Common myeloid progenitor, CD34-positive (primary cell): ENCODE results near the gene RETREG1.

ENCODE experiments used
- CTCF ChIA-PET: fragments of 350-600 bp; sonication (Branson Sonifier 250); formaldehyde crosslinking; loops from one replicate; lab custom pipeline; 2021; ENCODE audit warnings: antibody characterized with exemption; lab: Charles Lee
- POLR2A ChIA-PET: fragments of 350-600 bp; sonication (Branson Sonifier 250); formaldehyde crosslinking; loops from one replicate; lab custom pipeline; 2021; ENCODE audit warnings: antibody characterized with exemption; lab: Charles Lee
- DNase-seq, 3 donors: peaks; one replicate each; pipeline versions ENCODE4 v3.0.0 to v3.0.0-alpha.2; 2013
- H3K27ac ChIP-seq, 2 experiments: 1 replicate in 1 of 2; 2 replicates in 1 of 2; pipeline ENCODE4 v1.7.0; 2013; ENCODE audit warnings: inconsistent platforms in 2 of 2, low read length in 2 of 2, mild to moderate bottlenecking in 2 of 2, low read depth in 1 of 2, moderate library complexity in 1 of 2; ENCODE audit not compliant: severe bottlenecking in 2 of 2, insufficient read depth in 1 of 2, poor library complexity in 1 of 2
- H3K27me3 ChIP-seq, 5 experiments: replicated peaks in 2 of 5; 1 replicate in 3 of 5; 2 replicates in 2 of 5; pipeline versions ENCODE4 v1.6.1 to v1.7.0; 2013; ENCODE audit warnings: low read length in 4 of 5, mild to moderate bottlenecking in 2 of 5, moderate library complexity in 2 of 5, inconsistent platforms in 1 of 5; ENCODE audit not compliant: insufficient read depth in 5 of 5, control insufficient read depth in 4 of 5
- H3K36me3 ChIP-seq, 4 experiments: 1 replicate in 2 of 4; 2 replicates in 2 of 4; pipeline versions ENCODE4 v1.6.1 to v1.7.0; 2013; ENCODE audit warnings: low read length in 3 of 4, control low read depth in 1 of 4, mild to moderate bottlenecking in 1 of 4; ENCODE audit not compliant: control insufficient read depth in 4 of 4, insufficient read depth in 4 of 4
- H3K4me1 ChIP-seq, 4 experiments: 1 replicate in 3 of 4; 2 replicates in 1 of 4; pipeline versions ENCODE4 v1.6.1 to v1.7.1; 2013; ENCODE audit warnings: low read length in 3 of 4, mild to moderate bottlenecking in 3 of 4, control low read depth in 1 of 4, inconsistent platforms in 1 of 4, moderate library complexity in 1 of 4; ENCODE audit not compliant: control insufficient read depth in 4 of 4, insufficient read depth in 4 of 4; ENCODE audit errors: control extremely low read depth in 1 of 4
- H3K4me3 ChIP-seq, 7 experiments: 1 replicate in 4 of 7; 2 replicates in 3 of 7; pipeline versions ENCODE4 v1.5.1 to v1.7.0; 2013; ENCODE audit warnings: mild to moderate bottlenecking in 7 of 7, low read length in 6 of 7, moderate library complexity in 6 of 7, inconsistent platforms in 2 of 7, low read depth in 2 of 7, control low read depth in 1 of 7; ENCODE audit not compliant: insufficient read depth in 4 of 7, control insufficient read depth in 1 of 7; ENCODE audit errors: extremely low read depth in 1 of 7
- H3K9me3 ChIP-seq, 5 experiments: 1 replicate in 4 of 5; 2 replicates in 1 of 5; pipeline versions ENCODE4 v1.6.1 to v1.7.1; 2013; ENCODE audit warnings: low read length in 4 of 5, mild to moderate bottlenecking in 2 of 5, inconsistent platforms in 1 of 5, low read depth in 1 of 5, moderate library complexity in 1 of 5; ENCODE audit not compliant: control insufficient read depth in 4 of 5, insufficient read depth in 2 of 5; ENCODE audit errors: control extremely low read depth in 1 of 5
- WGBS: methylation state at CpG from one replicate; pipeline ENCODE4 v1.1.5; 2013; ENCODE audit not compliant: insufficient coverage; 5-methylcytosine and 5-hydroxymethylcytosine counted together

Gene RETREG1

GRCh38 chr5:16427587-16427986, 189.2 kb downstream of the RETREG1 start:
- no peaks in the 10 kb centered on the region for H3K9me3 ChIP-seq
- CTCF ChIA-PET, result no interaction called here
- DNase-seq, result no peak
- H3K4me3 ChIP-seq, result no peak overlapping the region
- no peak overlapping the region for H3K27ac ChIP-seq
- 43% methylated on average over 11 of the region's 11 CpGs for WGBS
- H3K4me1 ChIP-seq, result no peaks in the 10 kb centered on the region
- peaks cover 0 to 16% (median 2%) of the 10 kb centered on the region in 5 experiments for H3K27me3 ChIP-seq
- POLR2A ChIA-PET, result no interaction called here
- H3K36me3 ChIP-seq, result no peaks in the 10 kb centered on the region
